Cardiac fibroblast (primary cell): Measurements from ENCODE around the gene ANXA3.
"Not testable (repeated sequence)": the region's sequence is repeated elsewhere in the genome, so short reads cannot be mapped to it uniquely, and the experiment has no call there.

Source experiments
- DNase-seq, 2 donors: peaks; one replicate each; pipeline versions ENCODE4 v3.0.0 to v3.0.0-alpha.2; 2010; ENCODE audit warnings: low read depth in 2 of 2
- H3K4me3 ChIP-seq, 2 donors: replicated peaks in 1 of 2; 1 replicate in 1 of 2; 2 replicates in 1 of 2; pipeline ENCODE4 v1.5.1; 2011; ENCODE audit warnings: low read depth in 2 of 2, low read length in 2 of 2, mild to moderate bottlenecking in 2 of 2, moderate library complexity in 1 of 2
- TF ChIP-seq, protein P1 (sequence below): IDR thresholded peaks from one replicate; pipeline ENCODE4 v1.5.1; 2011; ENCODE audit warnings: low read depth, mild to moderate bottlenecking, low read length, inconsistent platforms

Gene ANXA3

DNA sequence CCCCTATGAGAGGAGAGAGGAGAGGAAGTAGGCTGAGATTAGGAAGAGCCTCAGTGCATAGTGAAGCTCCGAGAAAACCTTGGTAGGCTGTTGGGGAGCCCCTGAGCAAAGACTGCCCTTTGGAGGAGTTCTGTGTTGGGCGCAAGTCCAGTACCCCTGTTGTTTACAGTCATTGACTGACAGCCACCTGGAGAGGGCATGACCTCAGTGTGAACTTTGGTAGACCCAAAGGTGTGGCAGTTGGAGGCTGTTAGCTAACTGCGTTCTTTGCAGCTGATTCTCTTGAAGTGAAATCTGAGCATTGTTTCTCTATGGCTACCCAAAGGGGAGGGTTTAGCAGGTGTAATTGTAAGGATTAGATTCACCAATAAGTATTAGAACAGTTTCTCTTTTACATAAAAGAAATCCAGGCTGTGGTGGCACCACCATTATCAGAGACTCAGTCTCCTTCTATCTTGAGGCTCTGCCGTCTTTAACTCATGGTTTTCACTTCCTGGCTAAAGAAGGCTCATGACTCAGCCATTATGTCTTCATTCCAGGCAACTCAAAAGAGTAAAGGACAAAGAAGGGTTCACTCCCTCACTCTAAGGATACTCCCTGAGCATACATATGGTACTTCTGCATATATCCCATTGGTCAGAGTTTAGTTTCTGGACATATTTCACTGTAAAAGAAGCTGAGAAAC, 33.4 kb downstream of the ANXA3 start:
- peak; percentile 29 to 66 for DNase-seq
- H3K4me3 ChIP-seq: no peak overlapping the region
- TF ChIP-seq, protein P1, sequence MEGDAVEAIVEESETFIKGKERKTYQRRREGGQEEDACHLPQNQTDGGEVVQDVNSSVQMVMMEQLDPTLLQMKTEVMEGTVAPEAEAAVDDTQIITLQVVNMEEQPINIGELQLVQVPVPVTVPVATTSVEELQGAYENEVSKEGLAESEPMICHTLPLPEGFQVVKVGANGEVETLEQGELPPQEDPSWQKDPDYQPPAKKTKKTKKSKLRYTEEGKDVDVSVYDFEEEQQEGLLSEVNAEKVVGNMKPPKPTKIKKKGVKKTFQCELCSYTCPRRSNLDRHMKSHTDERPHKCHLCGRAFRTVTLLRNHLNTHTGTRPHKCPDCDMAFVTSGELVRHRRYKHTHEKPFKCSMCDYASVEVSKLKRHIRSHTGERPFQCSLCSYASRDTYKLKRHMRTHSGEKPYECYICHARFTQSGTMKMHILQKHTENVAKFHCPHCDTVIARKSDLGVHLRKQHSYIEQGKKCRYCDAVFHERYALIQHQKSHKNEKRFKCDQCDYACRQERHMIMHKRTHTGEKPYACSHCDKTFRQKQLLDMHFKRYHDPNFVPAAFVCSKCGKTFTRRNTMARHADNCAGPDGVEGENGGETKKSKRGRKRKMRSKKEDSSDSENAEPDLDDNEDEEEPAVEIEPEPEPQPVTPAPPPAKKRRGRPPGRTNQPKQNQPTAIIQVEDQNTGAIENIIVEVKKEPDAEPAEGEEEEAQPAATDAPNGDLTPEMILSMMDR: no peak

- no peak for DNase-seq
- TF ChIP-seq, protein P1: no peak
- H3K4me3 ChIP-seq: no peak overlapping the region
These were observed 34.1 kb downstream of the ANXA3 start for GRCh38 chr4:78585633-78586032.

- DNase-seq: no peak
- no peak overlapping the region for H3K4me3 ChIP-seq
- TF ChIP-seq, protein P1: no peak
These were observed 37.5 kb downstream of the ANXA3 start for GRCh38 chr4:78588894-78589545.

DNA sequence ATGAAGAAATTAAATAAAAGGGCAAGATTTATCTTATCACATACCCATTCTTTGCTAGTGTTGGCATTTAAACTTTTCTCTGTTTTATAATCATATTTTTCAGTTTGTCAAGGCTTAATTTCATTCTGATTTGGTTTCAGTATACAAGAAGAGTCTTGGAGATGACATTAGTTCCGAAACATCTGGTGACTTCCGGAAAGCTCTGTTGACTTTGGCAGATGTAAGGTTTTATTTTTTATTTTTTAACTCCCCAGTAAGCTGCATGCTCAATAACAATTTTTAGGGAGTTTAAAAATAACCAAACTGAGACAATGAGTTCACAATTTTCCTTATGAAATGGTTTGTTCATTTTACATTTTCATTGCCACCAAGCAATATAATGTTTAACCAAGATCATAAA, 39.8 kb downstream of the ANXA3 start:
- peak; percentile 19 to 44 for DNase-seq
- no peak overlapping the region for H3K4me3 ChIP-seq
- TF ChIP-seq, protein P1: no peak

- DNase-seq: no peak
- no peak overlapping the region for H3K4me3 ChIP-seq
These were observed 40.7 kb downstream of the ANXA3 start for GRCh38 chr4:78592088-78592783.

GRCh38 chr4:78596111-78596742, 44.7 kb downstream of the ANXA3 start:
- DNase-seq: no peak
- H3K4me3 ChIP-seq: no peak overlapping the region
- TF ChIP-seq, protein P1: no peak

More at GRCh38 chr4:78592088-78592783, 40.7 kb downstream of the ANXA3 start:
- TF ChIP-seq, protein P1: peak; percentile 40

GRCh38 chr4:78598431-78598830, 46.9 kb downstream of the ANXA3 start:
- not testable (repeated sequence) for DNase-seq, H3K4me3 ChIP-seq
